ENCODE data around the gene SLC25A40. TPM values are rescaled to one million over a fixed set of nuclear protein-coding genes. Genes with fewer than 3 reads are reported as not detected.

Gene SLC25A40
- total RNA-seq, 1 donor from 2014 or later: 5.0 TPM

- DNase-seq (ENCODE audit: low read depth in 2 of 2): no peak
These were observed 91.7 kb downstream of the SLC25A40 start for GRCh38 chr7:87784424-87784823.

Other genes starting within 250 kb of the SLC25A40 start
- 0.25 and 1.2 TPM in 2 replicates for gene RUNDC3B, start 248.0 kb downstream of the SLC25A40 start, total RNA-seq
- gene DBF4, start 133 bp upstream of the SLC25A40 start, total RNA-seq: 6.8 and 13.2 TPM in 2 replicates
- gene ADAM22, start 57.9 kb upstream of the SLC25A40 start, total RNA-seq: 0.26 and 0.38 TPM in 2 replicates